ENCODE data around the gene ZXDC.

ZXDC gene

DNA sequence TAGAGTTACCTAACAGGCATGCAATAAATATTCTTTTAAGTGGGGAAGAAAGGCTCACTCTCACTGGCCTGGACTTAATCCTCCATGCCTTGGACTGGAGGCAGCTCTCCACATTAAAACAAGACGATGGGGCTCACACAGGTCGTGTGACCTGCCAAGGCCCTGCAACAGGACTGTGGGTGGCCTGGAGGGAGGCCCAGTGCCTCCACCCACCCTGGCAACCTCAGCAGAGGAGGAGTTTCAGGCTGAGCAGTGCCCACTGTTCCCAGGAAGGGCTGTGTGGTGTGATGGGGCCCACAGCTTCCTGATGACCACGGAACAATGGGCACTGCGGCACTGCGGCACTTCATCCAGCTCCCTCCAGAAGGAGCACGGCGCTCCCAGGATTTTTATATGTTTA is 36.3 kb upstream of the ZXDC start:
- DNase-seq (ENCODE audit: low read depth) = no peak

DNA sequence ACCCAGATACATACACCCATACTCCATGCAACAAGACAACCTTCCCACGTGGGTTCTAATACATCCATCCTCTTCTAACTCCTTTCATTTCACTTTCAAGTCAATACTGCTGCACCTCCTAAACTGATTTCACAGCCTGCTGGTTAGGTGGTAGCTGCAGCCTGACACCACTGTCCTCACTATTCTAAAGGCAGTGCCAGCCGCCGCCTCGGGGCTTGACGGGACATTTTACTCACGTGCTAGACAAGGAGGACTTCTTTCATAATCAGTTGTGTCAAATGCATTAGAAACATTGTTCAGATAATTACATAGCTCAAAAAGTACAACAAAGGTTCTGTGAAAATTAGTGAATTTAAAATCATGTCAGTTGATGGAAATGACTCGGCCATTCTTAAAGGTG is 35.6 kb upstream of the ZXDC start:
- no peak for DNase-seq (ENCODE audit: low read depth)

DNA sequence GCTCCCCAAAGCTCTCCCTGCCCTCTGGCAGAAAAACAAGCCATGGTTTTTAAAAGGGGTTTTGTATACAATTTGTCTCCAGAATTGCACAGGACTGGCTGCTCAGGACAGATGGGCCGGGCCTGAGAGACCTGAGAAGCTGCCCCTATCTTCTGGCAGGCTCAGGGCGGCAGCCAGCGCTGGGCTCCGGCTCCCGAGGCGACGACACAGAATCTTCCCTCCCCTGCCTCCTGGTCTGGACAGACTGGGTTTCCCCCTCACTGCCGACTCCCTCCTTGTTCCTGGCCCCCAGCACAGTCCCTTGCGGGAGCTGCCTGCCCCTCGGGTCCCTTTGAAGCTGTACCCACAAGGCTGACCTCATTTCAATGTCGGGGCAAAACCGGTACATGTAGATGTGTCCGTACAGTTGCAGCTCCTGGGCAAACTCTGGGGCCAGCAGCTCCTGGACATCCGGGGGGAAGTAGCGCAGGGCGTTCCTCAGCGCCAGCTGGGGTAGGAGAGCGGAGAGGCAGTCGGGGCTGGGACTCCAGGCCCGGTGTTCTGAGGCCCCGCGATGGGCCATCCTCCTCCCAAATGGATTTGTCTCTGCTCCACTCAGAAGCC is 34.7 kb upstream of the ZXDC start:
- DNase-seq (ENCODE audit: low read depth) = no peak

DNA sequence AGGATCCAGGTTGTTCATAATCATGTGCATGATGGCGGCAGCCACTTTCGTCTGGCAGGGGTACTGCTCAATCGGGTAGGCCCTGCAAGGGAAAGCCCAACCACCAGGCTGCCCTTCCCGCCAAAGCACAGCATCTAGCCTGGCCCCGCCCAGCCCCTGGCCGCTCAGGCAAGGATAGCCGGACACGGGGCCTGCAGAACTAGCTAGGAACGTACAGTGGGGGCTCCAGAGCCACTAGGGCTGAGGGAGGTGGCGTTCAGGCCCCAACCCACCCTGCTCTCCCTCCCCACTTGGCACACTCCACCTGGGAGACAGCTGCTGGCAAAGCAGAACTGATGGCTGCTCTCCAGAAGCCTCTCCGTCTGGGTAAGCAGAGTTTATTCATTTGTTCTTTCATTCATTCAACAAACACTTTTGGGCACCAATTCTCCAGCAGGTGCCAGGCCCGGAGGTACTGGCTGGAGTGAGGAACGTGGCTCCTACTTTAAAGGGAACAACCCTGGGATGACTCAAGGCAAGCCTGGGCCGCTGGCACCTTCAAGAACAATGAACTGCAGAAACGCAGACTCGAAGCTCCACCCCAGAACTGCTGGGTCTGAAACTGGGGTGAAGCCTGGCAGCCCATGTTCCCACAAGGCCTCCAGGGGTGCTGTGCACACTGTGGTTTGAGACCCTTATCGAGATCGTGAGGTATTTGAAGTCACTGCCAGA is 34.1 kb upstream of the ZXDC start:
- DNase-seq (ENCODE audit: low read depth) = no peak

DNA sequence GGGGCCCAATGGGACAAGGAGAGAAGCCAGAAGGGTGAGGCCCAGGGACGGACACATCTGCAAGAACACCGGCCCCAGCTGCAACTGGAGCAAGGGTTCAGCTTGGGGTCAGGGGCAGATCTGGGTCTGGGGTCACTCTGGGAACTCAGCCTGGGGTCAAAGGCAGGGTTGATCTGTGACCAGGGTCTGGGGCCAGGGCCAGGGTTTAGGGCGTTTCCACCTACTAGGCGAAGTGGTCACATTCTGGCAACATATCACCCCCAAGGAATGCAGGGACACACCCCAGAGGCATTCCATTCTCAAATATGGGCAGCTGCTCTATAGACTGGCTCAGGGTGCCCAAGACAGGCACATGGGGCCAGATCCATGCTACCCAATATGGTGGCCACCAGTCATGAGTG is 32.9 kb upstream of the ZXDC start:
- DNase-seq (ENCODE audit: low read depth) = no peak

DNA sequence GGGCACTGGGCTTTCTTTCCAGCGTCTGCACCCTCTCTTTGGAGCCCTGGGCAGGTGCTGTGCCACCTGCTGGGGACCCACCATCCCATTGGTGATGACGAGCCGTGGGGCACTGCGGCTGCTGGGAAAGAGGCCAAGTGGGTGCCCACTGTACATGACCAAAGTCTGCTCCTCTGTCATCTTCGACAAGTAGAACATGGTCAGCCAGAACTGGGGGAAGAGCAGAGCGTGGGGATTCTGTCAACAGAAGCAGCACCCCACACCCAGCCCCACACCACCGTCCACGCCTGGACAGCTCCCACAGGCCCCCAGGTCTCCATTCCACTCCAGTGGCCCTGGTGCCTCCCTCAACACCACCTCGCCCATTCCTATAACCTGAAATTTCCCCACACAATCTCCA is 32.2 kb upstream of the ZXDC start:
- DNase-seq (ENCODE audit: low read depth) = no peak

DNA sequence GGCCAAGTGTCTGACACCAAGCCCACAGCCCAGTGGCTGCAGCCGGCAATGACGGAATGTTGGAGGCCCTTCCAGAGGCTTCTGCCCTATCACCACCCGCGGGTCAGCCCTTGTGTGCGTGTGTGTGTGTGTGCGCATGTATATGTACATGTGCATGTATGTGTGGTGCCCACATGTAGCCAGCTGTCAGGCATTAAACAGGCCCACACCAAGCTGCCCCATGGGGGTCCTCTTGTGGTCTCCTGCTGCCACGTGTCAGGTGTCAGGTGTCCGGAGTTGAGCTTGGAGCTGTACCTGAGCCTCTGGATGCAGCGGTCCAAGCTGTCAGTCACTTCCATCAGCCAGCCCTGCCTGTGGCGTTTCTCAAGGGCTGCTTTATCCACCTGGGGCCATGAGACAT is 28.0 kb upstream of the ZXDC start:
- DNase-seq (ENCODE audit: low read depth) = no peak

DNA sequence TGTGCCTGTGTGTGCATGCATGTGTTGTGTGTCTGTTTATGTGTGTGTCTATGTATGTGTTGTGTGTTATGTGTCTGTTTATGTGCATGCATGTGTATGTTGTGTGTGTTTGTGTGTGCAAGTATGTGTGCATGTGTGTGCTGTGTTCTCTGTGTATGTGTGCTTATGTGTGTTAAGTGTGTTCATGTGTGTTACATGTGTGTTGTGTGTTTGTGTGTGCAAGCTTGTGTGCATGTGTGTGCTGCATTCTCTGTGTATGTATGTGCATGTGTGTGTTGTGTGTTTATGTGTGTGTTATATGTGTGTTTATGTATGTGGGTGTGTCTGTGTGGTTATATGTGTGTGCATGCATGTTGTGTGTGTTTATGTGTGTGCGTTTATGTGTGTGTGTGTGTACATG is 27.0 kb upstream of the ZXDC start:
- DNase-seq (ENCODE audit: low read depth) = no peak

DNA sequence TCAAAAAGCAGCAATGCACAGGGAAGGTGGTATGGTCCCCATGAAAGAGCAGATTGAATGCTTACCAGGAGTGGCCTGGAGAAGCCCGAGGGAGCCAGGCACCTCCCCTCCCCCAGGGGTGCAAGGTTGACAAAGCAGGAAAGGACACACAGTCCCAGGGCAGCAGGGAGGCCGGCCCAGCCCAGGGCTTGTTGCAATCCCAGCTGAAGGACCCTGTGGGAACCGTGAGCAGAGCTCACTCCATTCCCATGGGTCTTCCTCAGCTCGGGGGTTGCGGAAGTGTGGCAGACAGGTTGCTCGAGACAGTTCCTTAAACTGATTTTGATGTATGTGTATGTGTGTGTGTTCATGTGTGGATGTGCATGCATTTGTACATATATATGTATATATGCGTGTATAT is 26.0 kb upstream of the ZXDC start:
- DNase-seq (ENCODE audit: low read depth) = no peak

DNA sequence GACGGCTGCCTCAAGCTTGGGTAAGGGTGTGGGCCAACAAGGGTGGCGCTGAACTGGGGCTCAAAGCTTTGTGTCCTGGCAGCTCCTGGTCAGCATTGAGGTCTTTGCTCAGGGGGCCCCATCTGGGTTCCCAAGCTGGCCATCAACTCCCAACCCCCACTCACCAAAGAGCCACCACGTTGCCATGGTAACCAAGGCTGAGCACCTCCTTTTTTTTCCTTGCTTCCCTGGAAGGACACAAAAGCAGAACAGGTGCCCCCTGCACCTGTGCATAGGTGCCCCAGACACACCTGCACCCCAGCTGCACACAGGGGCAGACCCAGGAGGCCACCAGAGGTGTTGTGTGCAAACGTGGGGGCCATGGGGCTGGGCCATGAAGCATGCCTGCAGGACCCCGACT is 25.4 kb upstream of the ZXDC start:
- DNase-seq (ENCODE audit: low read depth) = no peak

DNA sequence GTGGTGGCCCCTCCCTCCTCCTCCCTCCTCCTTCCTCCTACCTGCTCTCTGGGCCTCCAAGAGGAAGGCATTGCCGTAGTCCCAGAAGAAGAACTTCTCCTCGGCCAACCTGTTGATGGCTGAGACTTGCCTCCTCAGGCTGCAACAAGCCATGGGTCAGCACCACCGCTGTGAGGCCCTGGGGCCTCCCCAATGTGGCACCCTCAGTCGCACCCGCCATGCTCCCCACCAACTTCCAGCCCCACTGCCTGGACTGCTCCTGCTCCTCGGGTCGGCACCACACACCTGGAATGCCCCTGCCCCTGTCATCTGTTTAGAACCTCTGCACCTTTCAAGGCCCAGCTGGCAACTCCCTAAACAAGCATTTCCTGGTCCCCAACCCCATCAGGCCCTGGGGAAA is 24.3 kb upstream of the ZXDC start:
- DNase-seq (ENCODE audit: low read depth) = no peak

DNA sequence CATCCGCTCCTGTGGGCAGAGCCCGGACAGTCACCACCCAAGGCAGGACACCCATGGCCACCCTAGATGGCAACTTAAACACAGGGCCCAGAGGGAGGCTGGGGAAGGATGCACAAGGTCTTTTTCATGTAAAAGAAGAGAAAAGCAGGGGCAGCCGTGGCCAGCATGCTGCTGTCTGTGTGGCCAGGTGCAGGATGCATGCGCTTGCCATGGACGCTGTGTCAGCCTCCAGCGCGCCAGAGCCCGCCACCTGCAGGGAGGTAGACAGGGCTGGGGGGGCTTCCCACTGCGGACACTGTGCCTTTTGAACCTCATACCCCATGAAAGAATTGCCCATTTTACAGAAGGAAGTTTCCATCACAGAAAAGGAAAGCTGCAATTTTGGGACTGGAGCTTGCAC is 23.7 kb upstream of the ZXDC start:
- DNase-seq (ENCODE audit: low read depth) = no peak

DNA sequence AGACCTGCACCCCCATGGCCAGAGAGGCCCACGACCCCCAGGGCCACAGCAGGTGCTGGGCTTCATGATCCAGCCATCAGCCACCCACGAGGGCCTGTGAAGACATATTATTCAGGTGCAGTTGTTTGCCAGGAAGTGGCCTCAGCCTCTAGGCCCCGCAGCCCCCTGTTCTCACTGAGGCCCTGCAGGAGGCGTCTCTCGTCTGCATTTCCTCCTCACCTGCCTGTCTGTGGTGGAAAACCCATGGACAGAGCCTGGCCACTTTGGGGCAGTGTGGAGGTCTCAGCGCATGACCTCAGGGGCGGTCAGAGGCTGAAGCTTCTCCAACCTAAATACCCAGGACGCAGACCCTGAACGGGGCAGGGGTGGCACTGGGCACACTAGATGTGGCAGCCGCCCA is 23.2 kb upstream of the ZXDC start:
- no peak for DNase-seq (ENCODE audit: low read depth)

DNA sequence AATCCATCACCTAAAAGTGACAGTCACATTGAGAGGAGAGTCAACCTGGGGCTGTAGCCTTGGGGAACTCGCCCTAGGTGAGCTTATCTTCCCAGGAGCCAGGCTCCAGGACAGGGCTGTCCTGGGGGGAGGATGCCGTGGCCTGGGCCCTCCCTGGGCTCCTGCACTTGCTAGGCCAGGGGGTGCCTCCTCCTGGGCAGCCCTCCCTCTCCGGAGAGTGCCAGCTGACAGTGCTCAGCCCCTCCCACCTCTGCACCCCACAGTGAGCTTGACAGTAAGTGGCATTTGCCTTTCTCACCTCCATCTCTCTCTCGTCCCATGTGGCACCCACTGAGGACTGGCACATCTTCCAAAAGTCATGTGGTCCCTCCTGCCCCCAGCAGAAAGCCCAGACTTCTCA is 22.8 kb upstream of the ZXDC start:
- DNase-seq (ENCODE audit: low read depth) = no peak

DNA sequence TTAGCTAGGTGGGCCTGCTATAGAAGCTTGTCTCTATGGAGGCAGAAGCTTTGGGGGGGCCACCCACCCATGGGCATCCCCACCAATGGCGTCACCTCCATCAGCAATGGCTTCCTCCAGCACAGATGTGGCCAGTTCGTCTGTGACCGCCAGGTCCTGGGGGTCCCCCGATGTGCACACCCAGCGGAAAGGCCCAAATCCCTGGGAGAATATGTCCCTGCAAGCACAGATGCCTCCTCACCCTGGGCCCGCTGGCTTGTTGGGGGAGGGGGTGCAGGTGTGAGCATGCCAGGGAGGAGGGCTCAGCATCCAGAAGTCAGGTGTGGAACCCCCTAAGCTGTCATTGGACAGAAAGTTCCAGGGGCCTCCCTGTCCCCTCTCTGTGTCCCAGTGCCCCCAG is 22.3 kb upstream of the ZXDC start:
- DNase-seq (ENCODE audit: low read depth) = no peak

DNA sequence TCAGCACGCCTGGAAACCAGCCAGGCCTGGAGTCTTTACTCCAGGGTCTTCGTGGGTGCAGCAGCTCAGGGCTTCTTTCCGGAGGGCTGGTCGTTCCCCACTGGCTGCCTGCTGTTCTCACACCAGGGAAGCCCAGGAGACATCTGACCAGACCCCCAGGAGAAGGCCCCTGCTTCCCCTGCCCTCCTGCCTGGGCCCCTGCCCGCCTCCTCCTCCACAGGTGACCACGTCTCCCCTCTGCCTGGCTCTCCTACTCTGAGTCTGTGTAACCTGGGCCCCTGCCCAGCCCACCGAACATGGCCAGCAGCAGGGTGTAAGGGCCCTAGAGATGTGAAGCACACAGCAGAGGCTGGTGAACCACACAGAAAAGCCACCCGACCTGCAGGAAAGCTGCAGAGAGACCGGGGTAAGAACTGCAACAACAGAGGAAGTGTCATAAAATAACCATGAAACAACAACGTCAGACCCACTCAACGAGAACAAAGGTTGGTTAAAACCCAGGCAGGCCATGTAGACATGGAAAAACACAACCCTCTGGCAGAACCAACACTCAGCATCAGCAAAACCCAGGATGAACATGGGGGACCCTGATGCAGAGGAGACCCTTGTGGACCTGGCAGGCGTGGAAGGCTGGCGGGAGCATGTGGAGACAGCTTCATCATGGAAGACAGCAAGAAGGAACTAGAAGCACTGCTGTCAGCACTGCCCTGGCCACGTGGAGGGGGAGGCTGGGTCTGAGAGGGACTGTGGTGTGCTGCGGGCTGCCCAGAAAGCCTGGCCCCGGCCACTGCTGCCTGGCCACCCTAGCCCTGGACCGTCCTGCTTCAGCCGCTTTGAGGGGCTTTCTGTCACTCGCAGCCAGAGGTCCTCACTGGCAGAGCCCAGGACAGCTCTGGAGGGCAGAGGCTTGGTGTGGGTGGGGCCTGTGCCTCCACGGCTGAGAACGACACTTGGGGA is 21.5 kb upstream of the ZXDC start:
- no peak for DNase-seq (ENCODE audit: low read depth)

DNA sequence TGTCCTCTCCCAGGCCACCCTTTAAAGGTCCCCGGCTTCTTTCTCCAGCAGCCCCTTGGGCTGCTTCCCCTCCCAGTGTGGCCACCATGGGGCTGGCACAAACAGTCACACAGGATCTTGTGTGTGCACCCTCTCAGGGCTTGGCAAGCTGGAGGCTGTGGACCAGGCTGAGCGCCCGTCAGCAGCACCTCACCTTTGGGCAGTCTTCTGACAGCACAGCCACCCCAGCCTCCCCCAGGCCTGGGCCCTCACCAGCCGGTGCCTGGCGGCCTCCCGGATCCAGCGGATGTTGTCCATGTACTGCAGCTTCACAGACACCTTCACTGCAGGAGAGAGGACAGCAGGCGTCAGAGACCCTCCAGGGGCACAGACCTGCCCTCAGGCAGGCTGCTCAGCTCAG is 20.1 kb upstream of the ZXDC start:
- DNase-seq (ENCODE audit: low read depth) = no peak

DNA sequence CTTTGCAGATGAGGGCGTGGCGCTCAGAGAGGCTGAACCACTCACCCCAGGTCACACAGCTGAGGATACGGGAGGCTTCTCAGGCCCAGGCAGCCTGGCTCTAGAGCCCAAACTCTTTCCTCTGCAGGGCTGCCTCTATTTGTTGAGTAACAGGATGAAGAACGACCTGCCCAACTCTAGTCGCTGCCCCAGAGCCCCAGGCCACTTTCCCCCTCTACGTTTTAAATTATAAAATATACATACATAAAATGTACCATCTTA is 19.2 kb upstream of the ZXDC start:
- no peak for DNase-seq (ENCODE audit: low read depth)

DNA sequence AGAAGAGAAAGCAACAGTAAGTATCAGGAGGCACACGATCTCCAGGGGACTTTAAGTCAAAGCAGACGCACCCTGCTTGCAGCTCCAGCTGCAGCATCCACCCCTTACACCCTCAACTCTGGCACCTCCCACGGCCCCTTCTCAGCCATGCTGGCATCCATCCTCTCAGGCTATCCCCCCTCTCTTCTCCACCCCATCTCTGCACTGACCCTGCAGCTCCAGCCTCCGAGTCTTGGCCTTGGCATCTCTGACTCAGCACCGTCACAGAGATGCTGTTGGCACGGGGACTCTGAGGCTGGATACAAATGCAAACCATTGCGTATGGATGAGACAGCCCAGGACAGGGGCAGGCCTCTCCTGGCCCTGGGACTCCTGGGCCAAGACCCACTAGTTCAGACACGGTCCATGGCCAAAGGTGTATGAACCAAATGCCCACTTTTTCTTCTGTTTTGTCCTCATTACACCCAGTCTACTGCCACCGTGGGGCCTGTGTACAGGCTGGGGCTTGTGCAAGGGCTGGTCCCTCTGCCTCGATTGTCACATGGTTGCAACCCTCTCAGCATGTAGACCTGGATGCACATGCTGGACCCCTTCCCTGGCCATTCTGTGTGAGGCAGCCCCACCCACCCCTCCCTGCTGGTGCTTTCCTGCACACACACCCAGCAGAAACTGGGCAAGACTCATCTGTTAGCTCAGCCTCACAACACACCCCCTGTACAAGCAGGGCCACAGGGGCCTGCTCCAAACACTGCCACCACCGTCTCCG is 18.7 kb upstream of the ZXDC start:
- DNase-seq (ENCODE audit: low read depth) = no peak

DNA sequence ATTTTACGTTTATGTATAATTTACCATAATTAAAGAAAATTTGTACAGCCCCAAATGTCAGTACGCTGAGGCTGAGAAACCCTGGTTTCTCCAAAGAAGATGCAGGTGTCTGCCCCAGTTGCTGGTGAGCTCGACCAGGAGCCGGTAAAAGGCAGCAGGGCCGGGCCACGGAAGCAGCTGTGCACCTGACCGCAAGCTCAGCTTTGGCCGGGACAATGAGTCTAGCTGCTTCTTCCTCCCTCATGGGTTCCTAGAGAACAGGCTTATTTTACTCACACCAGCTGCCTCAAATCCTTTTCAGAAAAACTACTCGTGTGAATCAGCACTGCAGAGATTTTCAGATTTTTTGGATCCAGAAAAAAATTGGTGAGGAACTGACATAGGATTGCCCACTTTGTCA is 18.0 kb upstream of the ZXDC start:
- no peak for DNase-seq (ENCODE audit: low read depth)

DNA sequence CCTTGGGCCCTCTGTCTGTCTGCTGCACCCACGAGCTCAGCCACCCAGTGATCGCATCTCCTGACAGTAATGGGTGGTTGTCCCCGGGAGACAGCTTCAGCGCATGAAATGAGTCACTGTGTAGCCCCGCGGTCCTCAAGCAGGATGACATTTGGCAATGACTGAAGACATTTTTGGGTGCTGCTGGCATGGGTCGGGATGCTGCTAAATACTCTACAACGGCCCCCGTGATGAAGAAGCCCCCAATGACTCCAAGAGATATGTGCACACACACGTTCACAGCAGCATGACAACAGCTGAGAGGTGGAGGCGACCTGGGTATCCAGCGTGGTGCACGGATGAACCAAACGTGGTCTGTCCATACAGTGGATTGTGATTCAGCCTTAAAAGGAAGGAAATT is 17.4 kb upstream of the ZXDC start:
- no peak for DNase-seq (ENCODE audit: low read depth)

DNA sequence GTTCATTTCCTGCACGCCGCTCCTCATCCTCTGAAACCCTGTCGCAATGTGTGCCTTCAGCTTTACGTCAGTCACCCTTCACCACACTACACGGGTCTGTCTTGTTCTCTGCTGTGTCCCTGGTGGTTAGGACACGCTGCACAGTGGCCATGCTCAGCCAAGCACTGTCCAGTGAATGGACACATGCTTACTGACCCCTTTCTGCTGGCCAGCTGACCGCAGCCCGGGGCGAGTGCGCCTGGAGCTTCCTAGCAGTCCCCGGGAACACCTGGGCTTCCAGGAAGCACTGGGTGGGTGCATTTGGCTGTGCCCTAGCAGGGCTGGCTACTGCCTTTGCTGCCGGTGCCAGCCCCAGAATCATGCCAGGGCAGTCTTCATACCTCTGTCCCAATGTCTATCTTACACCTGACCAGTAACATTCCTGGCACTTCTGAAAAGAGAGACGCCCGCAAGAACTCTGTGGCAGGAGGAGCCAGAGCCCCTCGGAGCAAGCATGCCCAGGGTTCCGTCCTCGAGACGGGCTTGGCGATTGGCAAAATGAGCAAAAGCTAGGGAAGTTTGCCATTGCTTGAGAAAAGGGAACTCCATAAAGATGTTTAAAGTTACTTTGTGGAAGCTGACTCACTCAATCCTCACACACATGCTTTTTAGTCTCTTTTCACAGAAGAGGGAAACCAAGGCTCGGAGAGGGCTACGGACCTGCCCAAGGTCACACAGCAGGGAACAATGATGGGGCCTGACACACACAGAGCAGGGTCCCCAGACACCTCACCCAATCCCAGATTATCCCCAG is 15.7 kb upstream of the ZXDC start:
- no peak for DNase-seq (ENCODE audit: low read depth)

All from activated T-cell treated with anti-CD3 and anti-CD28 coated beads for 1 hour (primary cell).